ENCODE results near the gene KCNK4. TPM values are rescaled to one million over a fixed set of nuclear protein-coding genes. Genes with fewer than 3 reads are reported as not detected.

The KCNK4 gene
- total RNA-seq, 2 donors from 2014 or later, result not detected

DNA sequence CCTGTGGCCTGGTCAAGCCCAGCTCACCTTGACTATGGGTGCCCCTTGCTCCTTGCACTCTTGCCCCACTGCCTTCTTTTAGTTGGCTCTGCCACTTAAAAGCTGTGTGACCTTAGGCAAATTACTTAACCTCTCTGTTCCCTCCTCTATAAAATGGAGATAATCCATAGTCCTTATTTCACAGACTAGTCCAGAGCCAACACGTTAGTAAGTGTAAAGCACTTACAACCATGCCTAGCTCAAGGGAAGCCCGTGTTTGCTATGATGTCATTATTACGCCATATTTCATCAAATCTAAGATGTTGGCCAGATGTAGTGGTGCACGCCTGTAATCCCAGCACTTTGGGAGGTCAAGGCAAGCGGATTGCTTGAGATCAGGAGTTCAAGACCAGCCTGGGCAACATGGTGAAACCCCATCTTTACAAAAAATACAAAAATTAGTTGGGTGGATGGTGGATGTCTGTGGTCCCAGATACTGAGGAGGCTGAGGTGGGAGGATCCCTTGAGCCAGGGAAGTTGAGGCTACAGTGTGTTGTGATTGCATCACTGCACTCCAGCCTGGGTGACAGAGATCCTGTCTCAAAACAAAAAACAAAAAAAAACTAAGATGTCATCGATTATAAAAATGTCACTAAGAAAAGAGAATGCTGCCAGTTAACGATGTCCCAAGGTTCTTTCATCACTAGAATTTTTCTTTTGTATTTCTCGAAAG lies 46.6 kb downstream of the KCNK4 start:
- no peak for DNase-seq (ENCODE audit: low spot score)
- H3K27me3 ChIP-seq (replicated peaks; ENCODE audit: insufficient read depth), result no peaks in the 10 kb centered on the region
- TF ChIP-seq, protein P1, sequence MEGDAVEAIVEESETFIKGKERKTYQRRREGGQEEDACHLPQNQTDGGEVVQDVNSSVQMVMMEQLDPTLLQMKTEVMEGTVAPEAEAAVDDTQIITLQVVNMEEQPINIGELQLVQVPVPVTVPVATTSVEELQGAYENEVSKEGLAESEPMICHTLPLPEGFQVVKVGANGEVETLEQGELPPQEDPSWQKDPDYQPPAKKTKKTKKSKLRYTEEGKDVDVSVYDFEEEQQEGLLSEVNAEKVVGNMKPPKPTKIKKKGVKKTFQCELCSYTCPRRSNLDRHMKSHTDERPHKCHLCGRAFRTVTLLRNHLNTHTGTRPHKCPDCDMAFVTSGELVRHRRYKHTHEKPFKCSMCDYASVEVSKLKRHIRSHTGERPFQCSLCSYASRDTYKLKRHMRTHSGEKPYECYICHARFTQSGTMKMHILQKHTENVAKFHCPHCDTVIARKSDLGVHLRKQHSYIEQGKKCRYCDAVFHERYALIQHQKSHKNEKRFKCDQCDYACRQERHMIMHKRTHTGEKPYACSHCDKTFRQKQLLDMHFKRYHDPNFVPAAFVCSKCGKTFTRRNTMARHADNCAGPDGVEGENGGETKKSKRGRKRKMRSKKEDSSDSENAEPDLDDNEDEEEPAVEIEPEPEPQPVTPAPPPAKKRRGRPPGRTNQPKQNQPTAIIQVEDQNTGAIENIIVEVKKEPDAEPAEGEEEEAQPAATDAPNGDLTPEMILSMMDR (IDR thresholded peaks at IDR 0.05), result no peak
- no peak overlapping the region for H3K27ac ChIP-seq
- H3K4me3 ChIP-seq, result no peak overlapping the region
- H3K4me1 ChIP-seq (ENCODE audit: control insufficient read depth in 1 of 2, low read depth in 2 of 2), result peaks cover 3 to 12% of the 10 kb centered on the region in 2 donors
- no peak for ATAC-seq (ENCODE audit: insufficient number of reproducible peaks, low FRiP score, low read depth)
- no peaks in the 10 kb centered on the region for H3K9me3 ChIP-seq
- no peaks in the 10 kb centered on the region for H3K36me3 ChIP-seq

DNA sequence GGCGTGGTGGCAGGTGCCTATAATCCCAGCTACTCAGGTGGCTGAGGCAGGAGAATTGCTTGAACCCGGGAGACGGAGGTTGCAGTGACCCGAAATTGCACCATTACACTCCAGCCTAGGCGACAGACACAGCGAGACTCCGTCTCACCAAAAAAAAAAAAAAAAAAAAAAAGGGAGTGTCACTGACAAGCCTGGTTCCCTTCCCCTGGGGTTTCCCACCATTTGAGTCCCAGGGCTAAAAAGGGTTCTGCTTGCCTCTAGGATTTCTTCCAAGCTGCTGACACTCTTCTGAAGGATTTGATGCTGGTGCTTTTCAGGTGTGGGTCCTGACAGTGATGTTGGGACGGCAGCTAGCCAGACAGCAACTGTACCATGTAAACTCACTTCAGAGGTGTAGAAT lies 47.6 kb downstream of the KCNK4 start:
- TF ChIP-seq, protein P1 (IDR thresholded peaks at IDR 0.05), result no peak

DNA sequence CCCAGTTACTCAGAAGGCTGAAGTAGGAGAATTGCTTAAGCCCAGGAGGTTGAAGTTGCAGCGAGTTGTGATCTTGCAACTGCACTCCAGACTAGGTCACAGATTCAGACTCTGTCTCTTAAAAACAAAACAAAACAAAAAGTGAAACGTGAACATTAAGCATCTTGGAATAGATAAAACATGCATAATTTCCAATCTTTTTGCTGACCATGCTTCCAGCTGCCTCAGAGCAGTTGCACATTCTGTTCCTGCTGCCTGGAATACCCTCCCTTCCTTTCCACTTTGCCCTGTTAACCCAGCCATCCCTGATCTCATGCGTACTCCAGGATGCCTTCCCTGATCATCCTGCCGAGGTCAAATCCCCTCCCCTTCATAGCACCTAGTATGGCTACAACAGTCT lies 48.2 kb downstream of the KCNK4 start:
- H3K4me1 ChIP-seq (ENCODE audit: control insufficient read depth in 1 of 2, low read depth in 2 of 2), result peaks cover 3 to 12% of the 10 kb centered on the region in 2 donors
- no peaks in the 10 kb centered on the region for H3K9me3 ChIP-seq
- no peak for DNase-seq (ENCODE audit: low spot score)
- TF ChIP-seq, protein P1 (IDR thresholded peaks at IDR 0.05), result no peak
- H3K4me3 ChIP-seq, result no peak overlapping the region
- no peaks in the 10 kb centered on the region for H3K36me3 ChIP-seq
- H3K27ac ChIP-seq, result no peak overlapping the region
- ATAC-seq (ENCODE audit: insufficient number of reproducible peaks, low FRiP score, low read depth), result no peak
- H3K27me3 ChIP-seq (replicated peaks; ENCODE audit: insufficient read depth), result no peaks in the 10 kb centered on the region

More for the DNA sequence above, 47.6 kb downstream of the KCNK4 start:
- ATAC-seq (ENCODE audit: insufficient number of reproducible peaks, low FRiP score, low read depth), result no peak
- Histone ChIP-seq H3K4me3 (no peak overlapping the region), H3K4me1 (ENCODE audit: control insufficient read depth in 1 of 2, low read depth in 2 of 2) (peaks cover 3 to 12% of the 10 kb centered on the region in 2 donors), H3K36me3 (no peaks in the 10 kb centered on the region), H3K27me3 (replicated peaks; ENCODE audit: insufficient read depth) (no peaks in the 10 kb centered on the region), H3K9me3 (no peaks in the 10 kb centered on the region), H3K27ac (no peak overlapping the region)
- no peak for DNase-seq (ENCODE audit: low spot score)

DNA sequence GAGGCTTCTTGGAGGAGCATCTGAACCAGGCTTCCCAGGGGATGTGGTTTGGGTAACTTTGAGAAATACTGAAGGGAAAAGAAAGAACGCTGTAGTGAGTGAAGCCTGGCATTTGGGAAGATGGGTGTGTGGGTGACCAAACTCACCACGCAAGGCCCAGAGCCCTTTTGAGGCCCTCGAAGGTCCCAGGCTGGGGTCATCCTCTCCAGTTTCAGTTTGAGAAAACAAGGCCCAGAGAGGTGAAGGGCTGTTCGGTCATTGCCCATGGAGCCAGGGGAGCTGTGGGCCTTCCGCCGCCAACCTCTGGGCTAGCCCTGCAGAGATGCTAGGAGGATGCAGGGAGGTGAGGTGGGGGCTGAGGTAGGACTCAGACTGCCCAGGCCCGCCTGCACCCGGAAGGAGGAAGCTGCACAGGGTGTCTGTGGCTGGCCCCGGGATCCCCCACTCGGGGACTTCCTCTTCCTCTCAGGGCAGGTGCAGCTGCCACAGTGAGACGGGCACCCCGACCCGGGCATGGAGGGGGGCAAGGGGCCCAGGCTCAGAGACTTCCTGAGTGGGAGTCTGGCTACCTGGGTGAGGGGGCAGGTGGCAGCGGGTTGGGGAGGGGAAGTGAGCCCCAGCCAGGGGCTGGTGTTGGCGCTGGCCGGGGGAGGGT lies 48.8 kb downstream of the KCNK4 start, which contains the start of gene CCDC88B:
Gene CCDC88B (plus strand): TSS at position 451 of the 655 bp plus-strand sequence. CDS start 63 bp downstream, at position 514.
- Histone ChIP-seq H3K4me1 (ENCODE audit: control insufficient read depth in 1 of 2, low read depth in 2 of 2) (peaks cover 3 to 12% of the 10 kb centered on the region in 2 donors), H3K27me3 (replicated peaks; ENCODE audit: insufficient read depth) (no peaks in the 10 kb centered on the region), H3K4me3 (peak within 1 kb of the TSS; percentile 55), H3K36me3 (no peaks in the 10 kb centered on the region), H3K9me3 (no peaks in the 10 kb centered on the region), H3K27ac (no peak within 1 kb of the TSS)
- TF ChIP-seq, protein P1 (IDR thresholded peaks at IDR 0.05), result no peak
- no peak for ATAC-seq (ENCODE audit: insufficient number of reproducible peaks, low FRiP score, low read depth)
- DNase-seq (ENCODE audit: low spot score), result no peak

DNA sequence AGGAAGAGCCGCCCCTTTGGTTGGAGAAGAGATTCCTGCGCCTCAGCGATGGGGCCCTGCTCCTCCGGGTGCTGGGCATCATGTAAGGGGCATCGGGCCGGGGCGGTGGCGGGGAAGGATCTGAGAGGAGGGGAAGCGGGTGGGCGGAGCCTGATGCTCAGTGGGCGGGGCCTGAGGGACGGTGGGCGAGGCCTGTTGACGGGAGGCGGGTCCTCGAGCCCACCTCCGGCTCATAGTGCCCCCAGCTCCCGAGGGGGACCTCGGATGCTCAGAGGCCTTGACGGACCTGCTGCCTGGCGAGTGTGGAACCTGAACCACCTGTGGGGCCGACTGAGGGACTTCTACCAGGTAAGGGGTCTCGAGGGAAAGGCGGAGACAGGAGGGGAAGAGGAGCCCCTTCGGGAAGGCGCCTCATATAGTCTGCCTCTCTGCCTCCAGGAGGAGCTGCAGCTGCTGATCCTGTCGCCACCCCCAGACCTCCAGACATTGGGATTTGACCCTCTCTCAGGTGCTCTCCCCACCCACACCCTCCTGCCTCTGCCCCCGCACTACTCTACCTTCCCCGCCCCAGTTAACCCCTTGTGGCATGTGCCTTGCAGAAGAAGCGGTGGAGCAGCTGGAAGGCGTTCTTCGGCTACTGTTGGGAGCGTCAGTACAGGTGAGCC lies 49.7 kb downstream of the KCNK4 start:
- no peak overlapping the region for H3K27ac ChIP-seq
- H3K4me1 ChIP-seq (ENCODE audit: control insufficient read depth in 1 of 2, low read depth in 2 of 2), result peaks cover 3 to 12% of the 10 kb centered on the region in 2 donors
- H3K4me3 ChIP-seq, result peak overlapping the region; percentile 55
- TF ChIP-seq, protein P1 (IDR thresholded peaks at IDR 0.05), result no peak
- no peaks in the 10 kb centered on the region for H3K9me3 ChIP-seq
- no peaks in the 10 kb centered on the region for H3K36me3 ChIP-seq
- DNase-seq (ENCODE audit: low spot score) (no peak), ATAC-seq (ENCODE audit: insufficient number of reproducible peaks, low FRiP score, low read depth) (no peak)
- H3K27me3 ChIP-seq (replicated peaks; ENCODE audit: insufficient read depth), result no peaks in the 10 kb centered on the region
